Activated CD8-positive, alpha-beta memory T cell treated with anti-CD3 and anti-CD28 coated beads for 36 hours (primary cell): ENCODE results near the gene FOXL2NB. TPM values are rescaled to one million over a fixed set of nuclear protein-coding genes. Genes with fewer than 3 reads are reported as not detected.

ENCODE experiments used
- CTCF ChIA-PET: fragments of 350-600 bp; sonication (Branson Sonifier 250); formaldehyde crosslinking; loops from one replicate; lab custom pipeline; 2021; ENCODE audit warnings: antibody characterized with exemption; lab: Charles Lee
- POLR2A ChIA-PET: fragments of 350-600 bp; sonication (Branson Sonifier 250); formaldehyde crosslinking; loops from one replicate; lab custom pipeline; 2021; ENCODE audit warnings: antibody characterized with exemption; lab: Charles Lee
- total RNA-seq, 2 experiments: library from RNA; stranded (reverse); gene quantifications; one replicate each; pipeline ENCODE4 v1.2.3, GENCODE V29; 2021

The FOXL2NB gene
- total RNA-seq, 2 experiments from 2014 or later, result not detected

DNA sequence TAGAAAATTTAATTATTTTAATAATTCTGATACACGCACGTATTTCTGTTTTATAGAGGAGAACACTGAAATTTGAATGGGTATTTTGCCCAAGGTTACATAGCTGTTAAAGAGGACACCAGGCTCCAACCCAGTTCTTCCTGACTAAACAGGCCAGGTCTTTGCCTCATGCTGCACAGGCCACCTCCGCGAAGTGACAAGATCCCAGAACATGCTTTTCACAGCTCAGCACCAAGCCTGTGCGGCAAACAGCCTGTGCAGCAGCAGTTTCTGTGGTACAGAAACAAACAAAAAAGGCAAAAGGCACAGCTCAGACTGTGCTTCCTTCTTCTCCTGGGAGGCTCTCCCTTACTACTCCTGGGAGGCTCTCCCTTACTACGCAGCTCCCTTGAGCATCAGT is 6.6 kb upstream of the FOXL2NB start:
- ChIA-PET POLR2A (no interaction called here), CTCF (interaction anchor here (0.7 to 3.1 kb wide), 4 partner anchors 9 to 389 kb away, joined by 3 to 8 read pairs (median 4); no protein-coding TSS in a partner anchor)

DNA sequence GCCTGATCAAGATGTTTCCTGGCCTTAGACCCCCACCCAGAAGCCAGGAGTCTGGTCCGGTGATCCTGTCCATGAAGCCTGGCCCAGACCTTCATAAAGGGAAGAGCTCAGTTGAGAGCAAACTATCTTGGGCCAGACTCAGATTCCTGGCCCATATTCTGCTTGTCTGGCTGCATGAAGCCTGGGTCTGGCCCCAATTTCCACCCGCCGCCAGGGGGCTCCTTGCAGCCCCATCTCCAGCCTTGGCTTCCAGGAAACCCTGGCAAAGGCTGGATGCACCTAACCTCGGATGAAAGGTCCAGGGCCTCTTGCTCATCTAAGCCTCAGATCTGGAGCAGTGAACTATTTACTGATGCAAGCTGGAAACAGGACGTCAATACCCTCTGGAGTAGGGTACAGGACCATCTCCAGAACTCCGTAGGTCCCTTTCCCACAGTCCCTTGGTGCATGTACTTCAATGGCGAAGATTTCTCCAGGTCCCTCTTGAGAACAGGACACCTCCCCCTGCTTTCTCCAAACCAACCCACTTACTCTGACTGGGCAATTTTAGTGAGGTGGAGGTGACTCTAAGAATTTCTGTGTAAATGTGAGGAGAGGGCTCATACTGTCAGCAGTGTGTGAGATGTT is 5.6 kb upstream of the FOXL2NB start:
- CTCF ChIA-PET, result interaction anchor here (0.5 to 3.1 kb wide), 5 partner anchors 8 to 706 kb away, joined by 3 to 8 read pairs (median 4); no protein-coding TSS in a partner anchor
- POLR2A ChIA-PET, result no interaction called here

DNA sequence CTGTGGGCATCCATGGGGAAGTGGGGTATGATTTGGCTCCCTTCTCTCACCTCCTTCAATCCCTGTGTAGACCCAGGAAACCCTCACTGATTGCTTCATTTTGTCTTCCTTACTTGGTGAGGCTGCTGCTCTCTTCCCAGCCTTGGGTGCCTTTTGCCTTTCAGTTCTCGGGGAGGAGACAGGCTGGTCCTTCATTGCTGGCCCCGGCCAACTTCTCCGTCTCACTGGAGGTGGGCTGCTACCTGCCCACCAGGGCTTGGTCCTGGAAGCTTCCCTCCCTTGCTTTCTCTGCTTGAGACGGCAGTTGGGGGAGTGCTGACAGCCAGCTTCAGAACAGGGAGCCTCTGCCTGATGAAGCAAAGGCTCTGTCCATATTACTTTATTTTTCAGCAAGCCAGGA is 4.7 kb upstream of the FOXL2NB start:
- CTCF ChIA-PET, result interaction anchor here (1.1 kb wide), 1 partner anchor 8 kb away, joined by 3 read pairs; no protein-coding TSS in a partner anchor
- POLR2A ChIA-PET, result no interaction called here

DNA sequence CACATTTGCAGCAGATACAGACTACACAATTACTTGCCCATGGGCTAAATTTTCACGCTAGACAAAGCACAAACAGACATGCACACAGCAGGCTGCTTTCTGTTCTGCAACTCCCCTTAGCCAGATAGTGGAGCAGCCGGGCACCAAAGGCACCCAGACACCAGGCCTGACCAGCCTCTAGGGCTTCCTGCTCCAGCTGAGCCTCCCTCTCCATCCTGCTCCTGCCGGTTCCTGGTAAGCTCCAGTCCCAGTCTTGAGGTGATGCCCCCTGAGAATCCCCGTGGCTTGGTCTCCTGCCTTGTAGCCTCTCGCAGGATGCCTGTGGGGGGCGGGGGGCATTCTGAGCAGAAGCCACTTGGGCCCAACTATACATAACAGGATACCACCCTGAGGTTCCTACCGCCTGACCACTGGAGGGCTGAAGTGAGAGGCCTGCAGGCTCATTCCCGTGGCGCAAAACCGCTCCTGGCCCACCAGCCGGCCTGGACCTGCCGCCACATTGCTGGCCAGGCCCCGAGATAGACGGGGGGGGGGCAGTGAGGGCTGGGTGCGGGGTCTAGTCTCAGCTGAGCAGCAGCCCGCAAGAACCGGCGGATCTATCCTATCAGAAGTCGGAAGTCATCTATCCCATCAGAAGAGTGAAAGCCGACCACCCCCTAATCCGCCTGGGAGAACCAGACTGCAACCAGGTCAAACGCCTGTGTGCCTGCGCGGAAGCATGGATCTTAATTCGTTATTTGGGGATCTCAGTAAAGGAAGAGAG is 4.0 kb upstream of the FOXL2NB start:
- ChIA-PET CTCF (no interaction called here), POLR2A (no interaction called here)

DNA sequence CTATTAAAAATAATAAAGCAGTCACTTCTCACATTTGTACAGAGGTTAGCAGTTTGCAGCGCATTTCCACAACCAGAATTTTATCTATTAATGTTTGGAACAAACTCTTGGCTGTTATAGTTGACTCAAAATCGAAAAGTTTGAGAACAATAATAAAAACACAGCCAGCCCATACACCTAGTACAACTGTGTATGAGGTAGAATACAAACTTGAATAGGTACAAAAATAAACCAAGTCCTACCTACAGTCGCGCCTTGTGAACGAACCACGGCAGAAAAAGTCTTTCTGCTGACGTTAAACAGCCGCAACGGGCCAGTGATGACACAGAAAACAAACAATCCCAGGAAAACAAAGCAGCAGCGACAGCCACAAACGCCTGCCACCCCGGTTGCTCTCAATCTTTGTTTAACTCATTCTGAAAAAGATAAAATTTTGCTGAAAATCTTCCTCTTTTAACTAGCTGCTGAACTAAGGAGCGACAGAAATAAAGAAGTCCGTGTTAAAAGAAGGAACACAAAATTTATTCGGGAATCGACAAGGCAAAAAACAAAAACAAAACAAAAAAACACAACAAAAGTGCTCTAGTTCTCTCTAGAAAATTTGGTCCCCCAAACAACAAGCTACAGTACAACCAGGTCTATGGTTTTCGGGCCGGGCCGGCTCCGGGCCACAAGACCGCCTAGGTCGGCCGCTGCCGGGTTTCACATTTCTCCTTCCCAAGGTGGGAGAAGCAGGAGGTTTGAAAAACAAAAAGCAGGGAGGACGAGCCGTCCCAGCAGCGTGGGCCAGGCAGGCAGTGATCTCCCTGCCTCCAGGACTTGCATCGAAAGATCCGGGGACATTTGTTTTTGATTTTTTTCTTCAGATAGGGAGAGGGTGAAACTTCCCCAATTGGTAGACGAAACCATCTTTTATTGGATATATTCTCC is 3.0 kb upstream of the FOXL2NB start:
- POLR2A ChIA-PET, result interaction anchor here (0.9 kb wide), 1 partner anchor 8 kb away, joined by 4 read pairs; no protein-coding TSS in a partner anchor
- CTCF ChIA-PET, result interaction anchor here (0.7 to 2.5 kb wide), 3 partner anchors 8 to 28 kb away, joined by 3 to 15 read pairs (median 6); no protein-coding TSS in a partner anchor

DNA sequence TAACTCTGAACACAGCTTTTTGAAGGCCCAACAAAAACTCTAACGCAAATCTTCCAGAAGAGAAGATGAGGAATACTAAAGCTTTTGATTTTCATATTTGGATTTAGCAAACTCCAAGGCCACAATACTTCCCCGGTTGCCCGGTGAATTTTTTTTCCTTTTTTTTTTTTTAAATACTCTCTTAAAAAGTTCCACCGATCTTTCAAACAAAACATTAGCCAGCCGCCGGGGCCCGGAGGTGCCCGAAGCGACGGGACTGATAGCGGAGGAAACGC is 2.4 kb upstream of the FOXL2NB start:
- CTCF ChIA-PET, result interaction anchor here (0.7 to 2.5 kb wide), 3 partner anchors 9 to 29 kb away, joined by 3 to 15 read pairs (median 6); no protein-coding TSS in a partner anchor
- POLR2A ChIA-PET, result interaction anchor here (0.9 kb wide), 1 partner anchor 9 kb away, joined by 4 read pairs; no protein-coding TSS in a partner anchor

DNA sequence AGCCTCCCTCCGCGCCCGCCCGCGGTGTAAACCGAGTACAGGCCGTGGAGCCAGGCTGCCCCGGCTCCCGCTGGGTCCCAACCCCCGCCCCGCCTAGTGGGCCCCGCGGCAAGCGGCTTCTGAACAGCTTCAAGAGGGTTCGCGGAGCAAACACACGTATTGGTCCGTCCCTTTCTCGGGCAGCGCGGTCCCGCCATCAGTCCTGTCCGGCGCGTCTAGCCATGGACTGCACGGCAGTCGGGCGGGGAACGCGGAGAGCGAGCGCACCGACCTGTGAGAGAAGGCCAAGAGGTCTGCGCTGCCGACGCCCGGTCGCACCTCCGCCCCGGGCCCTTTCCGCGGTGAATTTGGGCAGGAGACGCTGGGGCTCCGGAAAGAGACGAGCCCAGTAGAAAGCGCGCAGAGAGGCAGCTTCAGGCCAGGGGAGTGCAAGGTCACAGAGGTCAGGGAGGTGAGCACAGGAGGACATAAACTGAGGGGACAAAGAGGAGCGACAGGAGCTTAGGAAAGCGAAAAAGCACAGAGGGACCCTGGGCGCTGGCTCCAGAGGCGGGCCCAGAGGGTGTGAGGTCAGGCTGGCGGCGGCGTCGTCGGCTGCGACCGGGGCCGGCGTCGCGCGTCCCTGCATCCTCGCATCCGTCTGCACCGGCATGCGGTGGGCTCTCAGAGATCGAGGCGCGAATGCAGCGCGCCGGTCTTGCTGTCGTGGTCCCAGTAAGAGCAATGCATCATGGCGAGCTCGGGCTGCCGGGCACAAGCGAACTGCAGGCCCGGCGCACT is 1.9 kb upstream of the FOXL2NB start:
- ChIA-PET POLR2A (interaction anchor here (0.9 kb wide), 1 partner anchor 9 kb away, joined by 4 read pairs; no protein-coding TSS in a partner anchor), CTCF (interaction anchor here (1.4 to 2.5 kb wide), 2 partner anchors 9 to 22 kb away, joined by 6 to 15 read pairs; no protein-coding TSS in a partner anchor)

DNA sequence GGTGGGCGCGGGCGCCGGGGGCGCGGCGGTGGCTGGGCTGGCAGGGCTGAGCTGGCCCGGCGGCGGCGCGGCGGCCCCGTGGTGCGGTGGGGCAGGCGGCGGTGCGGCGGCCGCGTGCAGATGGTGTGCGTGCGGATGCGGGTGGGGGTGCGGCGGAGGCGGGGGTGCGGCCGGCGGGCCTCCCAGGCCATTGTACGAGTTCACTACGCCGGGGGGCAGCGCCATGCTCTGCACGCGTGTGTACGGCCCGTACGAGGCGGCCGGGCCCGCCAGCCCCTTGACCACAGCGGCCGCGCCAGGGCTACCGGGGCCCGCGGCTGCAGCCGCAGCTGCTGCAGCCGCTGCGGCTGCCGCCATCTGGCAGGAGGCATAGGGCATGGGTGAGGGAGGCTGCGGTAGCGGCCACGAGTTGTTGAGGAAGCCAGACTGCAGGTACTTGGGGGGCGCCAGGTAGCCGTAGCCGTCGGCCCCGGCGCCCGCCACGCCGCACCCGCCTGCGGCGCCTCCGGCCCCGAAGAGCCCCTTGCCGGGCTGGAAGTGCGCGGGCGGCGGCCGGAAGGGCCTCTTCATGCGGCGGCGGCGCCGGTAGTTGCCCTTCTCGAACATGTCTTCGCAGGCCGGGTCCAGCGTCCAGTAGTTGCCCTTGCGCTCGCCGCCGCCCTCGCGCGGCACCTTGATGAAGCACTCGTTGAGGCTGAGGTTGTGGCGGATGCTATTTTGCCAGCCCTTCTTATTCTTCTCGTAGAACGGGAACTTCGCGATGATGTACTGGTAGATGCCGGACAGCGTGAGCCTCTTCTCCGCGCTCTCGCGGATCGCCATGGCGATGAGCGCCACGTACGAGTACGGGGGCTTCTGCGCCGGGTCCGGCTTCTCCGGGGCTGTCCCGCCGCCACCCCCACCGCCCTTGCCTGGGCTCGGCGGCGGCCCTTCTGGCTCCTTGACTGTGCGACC is 1.0 kb upstream of the FOXL2NB start:
- ChIA-PET POLR2A (no interaction called here), CTCF (interaction anchor here (0.9 to 2.5 kb wide), 3 partner anchors 10 to 30 kb away, joined by 3 to 15 read pairs (median 4); no protein-coding TSS in a partner anchor)

DNA sequence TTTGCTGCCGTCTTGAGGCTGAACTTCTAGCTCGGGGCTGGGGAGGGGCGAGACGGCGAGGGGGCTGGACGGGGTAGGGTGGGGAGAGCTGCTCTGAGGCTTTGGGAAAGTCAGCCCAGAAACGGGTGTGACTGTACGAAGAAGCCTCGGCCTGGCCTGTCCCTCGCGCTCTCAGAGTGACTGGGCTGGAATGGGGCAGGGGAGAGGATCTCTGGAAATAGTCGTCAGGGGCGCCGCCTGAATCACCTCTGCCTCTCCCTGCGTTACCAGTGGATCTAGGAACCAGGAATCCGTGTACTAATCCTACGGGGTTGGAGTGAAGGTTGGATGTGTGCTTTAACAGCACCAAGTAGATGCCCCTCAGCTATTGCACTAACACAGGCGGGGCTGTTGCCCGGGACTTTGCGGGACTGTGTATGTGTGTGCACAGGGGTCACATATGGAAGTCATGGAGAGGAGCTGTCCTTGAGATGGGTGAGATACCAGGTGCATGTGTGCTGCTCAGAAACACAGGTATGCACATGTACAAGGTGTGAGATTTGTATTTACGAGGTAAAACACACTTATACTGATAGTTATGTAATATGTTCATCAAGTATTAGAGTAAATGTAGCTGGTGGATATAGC is 591 bp downstream of the FOXL2NB start:
- ChIA-PET CTCF (interaction anchor here (0.7 to 1.9 kb wide), 3 partner anchors 11 to 248 kb away, joined by 3 to 10 read pairs (median 4); no protein-coding TSS in a partner anchor), POLR2A (no interaction called here)

DNA sequence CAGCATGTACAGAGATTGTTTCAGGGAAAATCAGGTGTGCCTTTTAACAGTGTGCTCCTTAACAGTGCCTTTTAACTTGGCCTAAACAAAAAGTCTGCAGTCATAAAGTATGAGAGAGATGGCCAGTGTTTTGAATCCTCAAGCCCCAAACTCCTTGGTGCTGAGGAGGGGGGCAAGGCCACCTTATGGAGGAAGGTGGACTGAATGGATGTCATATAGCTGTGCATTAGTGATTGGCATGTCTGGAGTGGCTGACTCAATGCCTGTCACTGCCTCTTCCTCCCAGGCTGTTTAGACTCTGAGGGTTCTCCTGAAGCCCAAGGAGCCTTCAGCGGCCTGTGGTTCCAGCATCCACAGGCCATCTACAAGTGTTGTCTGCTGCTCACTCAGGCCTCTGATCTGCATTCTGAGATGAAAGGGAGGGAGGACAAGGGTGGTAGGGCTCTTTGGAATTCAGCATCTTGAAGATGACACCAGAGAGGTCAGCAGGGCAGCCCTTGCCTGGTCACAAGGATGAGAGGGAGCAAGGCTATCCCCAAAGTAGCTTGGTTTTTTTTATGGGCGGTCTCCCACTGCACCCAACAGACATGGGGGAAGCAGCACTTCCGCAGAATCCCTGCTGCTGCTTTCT is 1.5 kb downstream of the FOXL2NB start:
- CTCF ChIA-PET, result interaction anchor here (0.7 to 1.9 kb wide), 3 partner anchors 9 to 249 kb away, joined by 3 to 10 read pairs (median 8); no protein-coding TSS in a partner anchor
- POLR2A ChIA-PET, result no interaction called here

DNA sequence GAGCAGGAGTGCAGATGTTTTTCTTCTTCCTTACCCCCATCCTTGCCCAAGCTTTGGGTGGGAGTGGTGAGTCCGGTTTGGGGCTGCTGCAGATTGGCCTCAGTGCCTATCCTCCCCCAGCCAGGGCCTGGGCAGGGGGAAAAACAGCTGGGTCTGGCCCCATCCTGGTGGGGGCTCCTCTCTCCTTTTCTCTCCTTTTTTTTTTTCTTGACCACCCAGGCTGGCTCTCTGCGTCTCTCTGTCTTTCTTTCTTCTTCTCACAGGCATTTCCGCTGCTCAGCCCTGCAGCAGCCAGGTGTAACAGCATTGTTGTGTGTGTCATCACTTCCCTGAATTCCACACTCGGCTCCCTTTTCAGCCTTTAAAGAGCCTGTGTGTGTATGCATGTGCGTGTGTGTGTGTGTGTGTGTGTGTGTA is 2.0 kb downstream of the FOXL2NB start:
- CTCF ChIA-PET, result interaction anchor here (1.6 to 1.9 kb wide), 2 partner anchors 9 to 13 kb away, joined by 8 to 10 read pairs; no protein-coding TSS in a partner anchor
- POLR2A ChIA-PET, result no interaction called here

DNA sequence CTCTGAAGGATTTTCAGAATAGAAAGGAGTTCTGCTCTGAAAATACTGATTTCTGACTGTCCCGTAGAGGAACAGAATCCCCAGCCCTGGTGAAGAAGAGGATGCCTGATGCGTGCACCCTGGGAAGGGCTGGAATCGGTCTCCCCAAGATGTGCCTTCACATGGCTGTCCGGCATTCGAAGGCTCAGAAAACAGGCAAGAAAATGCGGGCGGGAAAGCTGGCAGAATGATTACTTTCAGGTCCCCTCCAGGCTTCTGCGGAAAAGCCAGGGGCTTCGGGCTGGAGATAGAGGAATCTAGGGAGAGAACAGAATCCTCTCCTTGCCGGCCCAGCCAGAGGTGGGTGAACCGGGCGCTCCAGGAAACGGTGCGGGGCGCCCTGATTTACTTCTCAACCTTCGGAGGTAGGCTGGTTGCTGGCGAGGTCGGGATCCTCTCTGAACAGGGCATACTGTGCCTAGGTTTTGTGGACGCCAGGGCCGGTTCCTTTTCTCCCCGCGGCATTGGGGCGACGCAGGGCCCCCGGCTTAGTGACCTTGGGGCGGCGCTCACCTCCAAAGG is 2.5 kb downstream of the FOXL2NB start:
- POLR2A ChIA-PET, result no interaction called here

DNA sequence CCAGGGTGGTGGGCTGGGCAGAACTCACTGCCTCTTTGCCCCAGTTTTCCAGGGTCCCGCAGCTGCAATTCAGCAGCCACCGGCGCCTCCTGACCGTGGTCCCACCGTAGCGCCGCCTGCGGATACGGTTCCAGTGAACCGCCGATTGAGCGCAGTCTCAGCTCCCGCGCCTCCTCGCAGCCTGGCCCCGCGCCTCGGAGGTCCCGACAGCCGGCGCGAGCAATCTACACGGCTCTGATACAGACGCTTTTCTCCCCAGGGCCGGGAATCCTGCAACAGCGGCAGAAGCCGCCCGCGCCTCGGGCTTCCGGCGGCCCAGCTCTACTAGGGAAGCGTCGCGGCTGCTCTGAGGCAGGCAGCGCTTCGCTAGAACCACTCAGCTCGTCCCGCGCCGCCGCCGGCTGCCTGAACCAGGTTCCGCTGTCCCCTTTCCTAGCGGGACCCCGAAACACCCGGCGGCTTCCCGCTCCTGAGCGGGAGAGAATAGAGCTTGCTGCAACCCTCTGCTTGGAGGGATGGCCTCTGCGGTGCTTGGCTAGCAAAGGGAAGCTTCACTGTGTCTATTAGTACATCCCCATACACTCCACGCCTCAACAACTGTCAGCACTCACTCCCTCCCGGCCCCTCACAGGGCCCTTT is 3.1 kb downstream of the FOXL2NB start:
- CTCF ChIA-PET, result interaction anchor here (1.1 to 2.2 kb wide), 3 partner anchors 8 to 14 kb away, joined by 3 to 8 read pairs (median 7); no protein-coding TSS in a partner anchor
- POLR2A ChIA-PET, result no interaction called here

More for the DNA sequence above, 2.5 kb downstream of the FOXL2NB start:
- CTCF ChIA-PET, result interaction anchor here (1.1 to 2.2 kb wide), 4 partner anchors 8 to 13 kb away, joined by 3 to 10 read pairs (median 8); no protein-coding TSS in a partner anchor

DNA sequence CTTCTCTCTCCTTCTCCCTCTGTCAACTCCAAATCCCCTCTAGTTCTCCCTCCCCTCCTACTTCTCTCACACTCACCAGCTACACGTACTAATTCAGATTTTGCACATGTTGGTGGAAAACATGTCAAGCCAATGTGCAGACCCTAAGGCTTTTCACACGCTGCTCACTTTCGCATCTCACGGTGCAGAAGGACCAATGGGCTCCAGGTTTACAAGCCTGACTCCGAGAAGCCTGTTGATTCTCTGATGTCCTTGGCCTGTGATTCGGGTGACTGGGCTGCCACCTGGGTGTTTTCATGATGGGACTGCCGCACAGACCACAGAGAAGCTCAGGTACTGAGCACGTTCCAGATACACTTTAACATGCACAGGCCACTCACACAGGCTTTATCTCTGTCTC is 3.7 kb downstream of the FOXL2NB start:
- POLR2A ChIA-PET, result no interaction called here
- CTCF ChIA-PET, result interaction anchor here (1.1 to 2.2 kb wide), 2 partner anchors 9 to 14 kb away, joined by 3 to 7 read pairs; no protein-coding TSS in a partner anchor

DNA sequence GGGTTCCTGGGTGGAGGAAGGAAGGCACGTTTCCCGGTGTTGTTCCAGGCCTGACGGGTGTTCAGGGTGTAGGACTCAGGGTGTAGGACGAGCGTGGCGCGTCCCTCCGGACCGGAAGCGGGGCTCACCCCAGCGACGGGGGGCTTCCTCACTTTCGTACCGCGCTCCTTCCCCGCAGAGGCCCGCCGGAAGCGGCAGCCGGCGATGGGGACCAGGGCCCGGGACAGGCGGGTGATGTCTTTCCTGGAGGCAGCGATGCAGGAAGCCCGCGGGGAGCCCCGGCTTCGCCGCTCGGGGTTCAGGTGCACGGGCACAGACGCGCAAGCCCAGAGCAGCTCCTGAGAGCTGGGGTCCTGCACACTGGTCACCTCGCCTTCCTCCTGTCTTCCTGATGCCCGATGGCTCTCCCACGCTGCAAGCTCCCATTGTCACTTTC is 13.4 kb downstream of the FOXL2NB start:
- CTCF ChIA-PET, result interaction anchor here (1.3 to 1.6 kb wide), 2 partner anchors 24 to 45 kb away, joined by 3 to 4 read pairs; no protein-coding TSS in a partner anchor
- POLR2A ChIA-PET, result no interaction called here
